ENCODE data around the gene MPRIP.

GRCh38 chr17:17102176-17102575, 59.9 kb downstream of the MPRIP start:
- TF ChIP-seq EZH2 (IDR thresholded peaks at IDR 0.05; ENCODE audit: low read depth) (no peak), CTCF (conservative IDR thresholded peaks at IDR 0.05) (no peak)

Measured in PC-9 (cell line).